Ishikawa (cell line): ENCODE measurements around the gene SENP6.

ENCODE experiments used
- CEBPB ChIP-seq: IDR thresholded peaks from 2 replicates; pipeline ENCODE4 v1.6.1; 2012
- EGR1 ChIP-seq: IDR thresholded peaks from 2 replicates; pipeline ENCODE4 v1.6.1; 2012
- EP300 ChIP-seq: IDR thresholded peaks from 2 replicates; pipeline ENCODE4 v1.6.1; 2012; ENCODE audit warnings: borderline replicate concordance
- FOXM1 ChIP-seq: IDR thresholded peaks from 2 replicates; pipeline ENCODE4 v1.6.1; 2012; ENCODE audit warnings: low read depth, borderline replicate concordance
- NFIC ChIP-seq: IDR thresholded peaks from 2 replicates; pipeline ENCODE4 v1.6.1; 2012
- RAD21 ChIP-seq: IDR thresholded peaks from 2 replicates; pipeline ENCODE4 v1.6.1; 2012; ENCODE audit warnings: low read depth
- TAF1 ChIP-seq: IDR thresholded peaks from 2 replicates; pipeline ENCODE4 v1.6.1; 2012; ENCODE audit warnings: low read depth, mild to moderate bottlenecking
- TCF12 ChIP-seq: IDR thresholded peaks from 2 replicates; pipeline ENCODE4 v1.6.1; 2012; ENCODE audit warnings: low read depth
- YY1 ChIP-seq: IDR thresholded peaks from 2 replicates; pipeline ENCODE4 v1.6.1; 2012; ENCODE audit warnings: low read depth
- ZBTB7A ChIP-seq: IDR thresholded peaks from 2 replicates; pipeline ENCODE4 v1.6.1; 2012; ENCODE audit warnings: low read depth
- TF ChIP-seq, protein P1 (sequence below): IDR thresholded peaks from 2 replicates; pipeline ENCODE4 v1.6.1; 2012; ENCODE audit warnings: low read depth, mild to moderate bottlenecking
- TF ChIP-seq, protein P2 (sequence below): IDR thresholded peaks from 2 replicates; pipeline ENCODE4 v1.6.1; 2012
- TF ChIP-seq, protein P3 (sequence below): IDR thresholded peaks from 2 replicates; pipeline ENCODE4 v1.6.1; 2012

DNA sequence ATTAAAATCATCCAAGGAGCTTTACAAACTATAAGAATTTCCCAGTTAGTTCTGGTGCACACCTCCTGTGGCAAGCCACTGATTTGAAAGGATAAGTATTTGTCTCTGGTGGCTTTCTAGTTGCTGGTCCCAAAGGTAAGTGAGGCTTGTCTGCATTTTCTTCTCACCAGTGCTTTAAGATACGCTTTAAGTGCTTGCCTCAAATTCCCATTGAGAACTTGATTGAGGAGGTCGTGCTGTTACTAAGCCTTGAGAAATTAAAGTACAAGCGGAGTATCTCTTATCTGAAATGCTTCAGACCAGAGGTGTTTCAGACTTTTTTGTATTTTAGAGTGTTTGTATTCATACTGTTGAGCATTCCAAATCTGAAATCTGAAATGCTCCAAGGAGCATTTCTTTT lies 117.5 kb downstream of the SENP6 start:
- TF ChIP-seq, protein P1, sequence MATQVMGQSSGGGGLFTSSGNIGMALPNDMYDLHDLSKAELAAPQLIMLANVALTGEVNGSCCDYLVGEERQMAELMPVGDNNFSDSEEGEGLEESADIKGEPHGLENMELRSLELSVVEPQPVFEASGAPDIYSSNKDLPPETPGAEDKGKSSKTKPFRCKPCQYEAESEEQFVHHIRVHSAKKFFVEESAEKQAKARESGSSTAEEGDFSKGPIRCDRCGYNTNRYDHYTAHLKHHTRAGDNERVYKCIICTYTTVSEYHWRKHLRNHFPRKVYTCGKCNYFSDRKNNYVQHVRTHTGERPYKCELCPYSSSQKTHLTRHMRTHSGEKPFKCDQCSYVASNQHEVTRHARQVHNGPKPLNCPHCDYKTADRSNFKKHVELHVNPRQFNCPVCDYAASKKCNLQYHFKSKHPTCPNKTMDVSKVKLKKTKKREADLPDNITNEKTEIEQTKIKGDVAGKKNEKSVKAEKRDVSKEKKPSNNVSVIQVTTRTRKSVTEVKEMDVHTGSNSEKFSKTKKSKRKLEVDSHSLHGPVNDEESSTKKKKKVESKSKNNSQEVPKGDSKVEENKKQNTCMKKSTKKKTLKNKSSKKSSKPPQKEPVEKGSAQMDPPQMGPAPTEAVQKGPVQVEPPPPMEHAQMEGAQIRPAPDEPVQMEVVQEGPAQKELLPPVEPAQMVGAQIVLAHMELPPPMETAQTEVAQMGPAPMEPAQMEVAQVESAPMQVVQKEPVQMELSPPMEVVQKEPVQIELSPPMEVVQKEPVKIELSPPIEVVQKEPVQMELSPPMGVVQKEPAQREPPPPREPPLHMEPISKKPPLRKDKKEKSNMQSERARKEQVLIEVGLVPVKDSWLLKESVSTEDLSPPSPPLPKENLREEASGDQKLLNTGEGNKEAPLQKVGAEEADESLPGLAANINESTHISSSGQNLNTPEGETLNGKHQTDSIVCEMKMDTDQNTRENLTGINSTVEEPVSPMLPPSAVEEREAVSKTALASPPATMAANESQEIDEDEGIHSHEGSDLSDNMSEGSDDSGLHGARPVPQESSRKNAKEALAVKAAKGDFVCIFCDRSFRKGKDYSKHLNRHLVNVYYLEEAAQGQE: no peak
- TF ChIP-seq ZBTB7A: no peak
- no peak for TF ChIP-seq EP300
- no peak for TF ChIP-seq CEBPB
- TF ChIP-seq, protein P2, sequence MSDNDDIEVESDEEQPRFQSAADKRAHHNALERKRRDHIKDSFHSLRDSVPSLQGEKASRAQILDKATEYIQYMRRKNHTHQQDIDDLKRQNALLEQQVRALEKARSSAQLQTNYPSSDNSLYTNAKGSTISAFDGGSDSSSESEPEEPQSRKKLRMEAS: no peak
- no peak for TF ChIP-seq YY1
- TF ChIP-seq TCF12: no peak
- TF ChIP-seq FOXM1: no peak
- no peak for TF ChIP-seq EGR1
- TF ChIP-seq, protein P3, sequence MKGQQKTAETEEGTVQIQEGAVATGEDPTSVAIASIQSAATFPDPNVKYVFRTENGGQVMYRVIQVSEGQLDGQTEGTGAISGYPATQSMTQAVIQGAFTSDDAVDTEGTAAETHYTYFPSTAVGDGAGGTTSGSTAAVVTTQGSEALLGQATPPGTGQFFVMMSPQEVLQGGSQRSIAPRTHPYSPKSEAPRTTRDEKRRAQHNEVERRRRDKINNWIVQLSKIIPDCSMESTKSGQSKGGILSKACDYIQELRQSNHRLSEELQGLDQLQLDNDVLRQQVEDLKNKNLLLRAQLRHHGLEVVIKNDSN: no peak
- TF ChIP-seq TAF1: no peak
- no peak for TF ChIP-seq NFIC
- no peak for TF ChIP-seq RAD21
